Astrocyte of the spinal cord (primary cell): ENCODE data around the gene CRY2.

Experiments
- DNase-seq: peaks from one replicate; pipeline ENCODE4 v3.0.0; 2011; ENCODE audit warnings: low read depth, low spot score
- H3K4me3 ChIP-seq: 2 replicates; pipeline ENCODE4 v1.5.1; 2011; ENCODE audit warnings: low read depth, mild to moderate bottlenecking, low read length, moderate library complexity
- in situ Hi-C: cut with HindIII; loops from 2 replicates; pipeline ENCODE4 v1.10.0; 2017; ENCODE audit warnings: low sequenced_read_pairs
- TF ChIP-seq, protein P1 (sequence below): IDR thresholded peaks from 2 replicates; pipeline ENCODE4 v1.5.1; 2012; ENCODE audit warnings: low read depth, mild to moderate bottlenecking, low read length, inconsistent platforms

Gene CRY2

DNA sequence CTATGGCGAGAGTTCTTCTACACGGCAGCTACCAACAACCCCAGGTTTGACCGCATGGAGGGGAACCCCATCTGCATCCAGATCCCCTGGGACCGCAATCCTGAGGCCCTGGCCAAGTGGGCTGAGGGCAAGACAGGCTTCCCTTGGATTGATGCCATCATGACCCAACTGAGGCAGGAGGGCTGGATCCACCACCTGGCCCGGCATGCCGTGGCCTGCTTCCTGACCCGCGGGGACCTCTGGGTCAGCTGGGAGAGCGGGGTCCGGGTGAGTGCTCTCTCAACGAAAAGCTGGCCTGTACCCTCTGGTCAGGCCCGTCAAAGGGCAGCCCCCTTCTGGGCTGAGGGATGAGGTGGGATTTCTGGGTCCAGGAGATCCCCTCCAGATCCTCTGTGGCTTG lies 22.3 kb downstream of the CRY2 start:
- H3K4me3 ChIP-seq: no peak overlapping the region
- no peak for DNase-seq
- TF ChIP-seq, protein P1, sequence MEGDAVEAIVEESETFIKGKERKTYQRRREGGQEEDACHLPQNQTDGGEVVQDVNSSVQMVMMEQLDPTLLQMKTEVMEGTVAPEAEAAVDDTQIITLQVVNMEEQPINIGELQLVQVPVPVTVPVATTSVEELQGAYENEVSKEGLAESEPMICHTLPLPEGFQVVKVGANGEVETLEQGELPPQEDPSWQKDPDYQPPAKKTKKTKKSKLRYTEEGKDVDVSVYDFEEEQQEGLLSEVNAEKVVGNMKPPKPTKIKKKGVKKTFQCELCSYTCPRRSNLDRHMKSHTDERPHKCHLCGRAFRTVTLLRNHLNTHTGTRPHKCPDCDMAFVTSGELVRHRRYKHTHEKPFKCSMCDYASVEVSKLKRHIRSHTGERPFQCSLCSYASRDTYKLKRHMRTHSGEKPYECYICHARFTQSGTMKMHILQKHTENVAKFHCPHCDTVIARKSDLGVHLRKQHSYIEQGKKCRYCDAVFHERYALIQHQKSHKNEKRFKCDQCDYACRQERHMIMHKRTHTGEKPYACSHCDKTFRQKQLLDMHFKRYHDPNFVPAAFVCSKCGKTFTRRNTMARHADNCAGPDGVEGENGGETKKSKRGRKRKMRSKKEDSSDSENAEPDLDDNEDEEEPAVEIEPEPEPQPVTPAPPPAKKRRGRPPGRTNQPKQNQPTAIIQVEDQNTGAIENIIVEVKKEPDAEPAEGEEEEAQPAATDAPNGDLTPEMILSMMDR: no peak
- in situ Hi-C loops: no loop called here

DNA sequence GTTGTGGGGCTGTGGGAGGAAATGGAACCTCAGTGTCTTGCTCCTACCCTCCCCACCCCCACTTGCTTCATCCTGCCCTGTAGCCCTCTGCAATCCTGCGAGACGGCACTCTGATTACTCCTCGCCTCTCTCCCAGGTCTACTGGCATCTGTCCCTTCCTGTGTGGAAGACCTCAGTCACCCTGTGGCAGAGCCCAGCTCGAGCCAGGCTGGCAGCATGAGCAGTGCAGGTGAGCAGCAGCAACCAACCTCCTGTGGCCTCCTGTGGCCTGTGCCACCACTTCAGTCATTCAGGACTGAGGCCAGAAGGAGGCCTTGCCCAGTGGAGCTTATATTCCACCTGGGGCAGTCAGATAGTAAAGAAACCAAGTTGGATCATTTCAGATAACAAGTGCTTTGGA lies 23.4 kb downstream of the CRY2 start:
- DNase-seq: no peak
- H3K4me3 ChIP-seq: no peak overlapping the region
- TF ChIP-seq, protein P1: no peak
- in situ Hi-C loops: no loop called here

DNA sequence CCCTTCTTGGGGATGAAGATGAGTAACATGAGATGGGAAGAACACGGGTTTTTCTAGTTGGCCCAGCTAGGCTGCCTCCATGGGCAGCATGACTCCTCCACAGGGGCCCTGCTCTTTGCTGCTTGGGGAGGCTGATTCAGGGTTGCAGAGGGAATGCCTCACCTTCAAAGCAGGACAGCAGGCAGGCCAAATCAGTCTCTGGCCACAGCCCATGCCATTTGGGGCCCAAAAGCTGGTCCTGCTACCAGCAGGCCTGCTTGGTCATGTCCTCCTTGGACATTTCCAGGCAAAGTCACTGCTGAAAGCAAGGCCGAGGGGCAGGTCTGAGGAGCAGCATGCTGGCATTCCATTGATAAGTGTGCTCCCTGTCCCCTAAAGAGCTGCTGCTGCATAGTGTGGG lies 24.4 kb downstream of the CRY2 start:
- no peak for DNase-seq
- TF ChIP-seq, protein P1: no peak
- in situ Hi-C loops: no loop called here
- no peak overlapping the region for H3K4me3 ChIP-seq

DNA sequence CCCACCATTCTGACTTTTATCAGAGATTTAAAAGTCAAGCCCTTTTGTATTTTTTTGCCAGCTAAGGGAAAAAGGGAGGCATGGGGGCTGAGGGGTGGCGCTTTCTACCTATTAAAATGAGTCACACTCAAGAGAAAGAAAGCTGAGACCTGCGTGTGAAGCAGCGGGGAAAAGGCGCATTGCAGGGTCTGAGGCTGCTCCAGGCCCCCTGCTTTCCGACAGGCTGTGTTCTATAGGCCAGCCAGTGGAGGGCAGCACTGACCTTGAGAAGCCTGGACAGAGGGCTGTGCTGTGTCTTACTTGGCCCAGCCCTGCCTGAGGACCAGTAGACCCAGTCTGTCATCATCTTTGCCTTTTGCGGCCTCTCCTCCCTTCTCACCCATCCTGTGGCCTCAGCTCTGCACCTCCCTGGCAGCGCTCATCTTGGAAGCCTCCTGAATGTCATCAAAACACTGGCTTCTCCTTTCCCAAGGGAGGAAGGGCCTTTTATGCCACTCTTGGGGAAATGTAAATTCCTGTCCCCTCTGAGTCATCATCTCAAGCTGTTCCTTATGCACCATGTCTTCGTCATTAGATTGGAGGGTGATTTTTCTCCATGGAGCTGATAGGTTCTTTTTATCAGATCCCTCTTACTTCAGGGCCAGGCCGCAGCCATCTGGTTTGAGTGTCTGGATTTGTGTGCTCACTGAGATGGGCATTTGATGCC lies 25.5 kb downstream of the CRY2 start:
- in situ Hi-C loops: no loop called here
- TF ChIP-seq, protein P1: peak; percentile 89
- H3K4me3 ChIP-seq: no peak overlapping the region
- DNase-seq: peak; percentile 89

DNA sequence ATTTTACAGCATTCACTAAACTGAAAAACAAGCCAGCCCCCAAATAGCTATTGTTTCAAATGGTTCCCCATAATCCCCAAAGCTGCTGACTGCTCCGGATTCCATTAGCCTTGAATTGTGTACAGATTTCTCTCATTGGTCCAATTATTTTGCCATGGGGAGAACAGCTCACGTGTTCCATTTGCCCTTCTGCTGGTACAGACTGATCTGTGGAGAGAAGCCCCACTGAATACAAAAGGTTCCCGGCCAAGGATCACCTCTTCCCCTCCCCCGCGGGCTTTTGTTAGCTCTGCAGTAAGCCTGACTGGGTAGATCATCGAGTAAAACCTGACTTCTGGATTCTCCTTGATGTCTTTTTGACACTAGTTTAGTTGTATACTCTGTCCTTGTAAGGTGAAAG lies 29.1 kb downstream of the CRY2 start:
- TF ChIP-seq, protein P1: no peak
- in situ Hi-C loops: no loop called here
- no peak overlapping the region for H3K4me3 ChIP-seq
- DNase-seq: no peak

DNA sequence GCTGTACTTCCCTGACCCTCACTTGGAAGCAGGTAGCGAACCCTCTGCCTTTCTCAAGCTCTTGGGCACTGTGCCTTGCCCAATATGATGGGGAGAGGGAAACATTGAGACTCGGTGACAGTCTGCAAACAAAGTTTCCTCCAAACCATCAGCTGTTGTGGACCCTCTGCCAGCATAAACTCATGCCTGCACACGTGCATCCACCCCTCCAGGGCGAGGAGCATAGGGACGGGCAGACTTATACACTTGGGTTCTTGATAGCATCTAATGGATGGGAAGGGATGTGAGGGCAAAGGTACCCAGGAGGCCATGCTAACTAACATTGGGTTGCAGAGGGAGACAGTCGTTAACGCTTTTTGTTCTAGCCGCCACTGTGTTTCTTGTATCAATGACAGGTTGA lies 29.9 kb downstream of the CRY2 start:
- H3K4me3 ChIP-seq: no peak overlapping the region
- TF ChIP-seq, protein P1: no peak
- no peak for DNase-seq
- in situ Hi-C loops: no loop called here
